Kidney capillary endothelial cell (primary cell): ENCODE results near the gene OR5K4.
"Not testable (repeated sequence)": the region's sequence is repeated elsewhere in the genome, so short reads cannot be mapped to it uniquely, and the experiment has no call there.

ENCODE experiments used
- DNase-seq: peaks from one replicate; pipeline ENCODE4 v3.0.0-alpha.2; 2018; ENCODE audit warnings: low spot score

OR5K4 gene

DNA sequence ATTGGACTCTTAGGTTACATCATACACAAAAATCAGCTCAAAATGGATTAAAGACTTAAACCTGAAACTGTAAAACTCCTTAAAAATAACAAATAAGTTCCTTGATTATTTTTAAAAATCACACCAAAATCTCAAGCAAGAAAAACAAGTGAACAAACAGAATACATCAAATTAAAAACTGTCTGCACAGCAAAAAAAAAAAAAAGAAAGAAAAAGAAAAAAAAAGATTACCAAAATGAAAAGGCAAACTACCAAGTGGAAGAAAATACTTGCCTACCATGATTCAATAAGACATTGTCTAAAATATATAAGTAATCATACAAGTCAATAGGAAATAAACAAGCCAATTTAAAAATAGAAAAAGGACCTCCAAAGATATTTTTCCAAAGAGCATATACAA, 17.5 kb downstream of the OR5K4 start:
- DNase-seq: no peak

DNA sequence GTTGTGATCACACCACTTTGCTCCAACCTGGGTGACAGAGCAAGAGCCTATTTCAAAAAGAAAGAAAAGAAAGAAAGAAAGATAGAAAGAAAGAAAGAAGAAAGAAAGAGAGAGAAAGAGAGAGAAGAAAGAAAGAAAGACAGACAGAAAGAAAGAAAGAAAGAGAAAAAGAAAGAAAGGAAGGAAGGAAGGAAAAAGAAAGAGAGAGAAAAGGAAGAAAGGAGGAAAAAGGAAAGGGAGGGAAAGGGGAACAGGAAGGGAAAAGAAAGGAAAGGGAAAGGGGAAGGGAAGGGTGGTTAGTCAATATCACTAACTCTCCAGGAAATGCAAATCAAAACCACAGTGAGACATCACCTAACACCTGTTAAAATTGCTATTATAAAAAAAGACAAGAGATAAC, 18.2 kb downstream of the OR5K4 start:
- DNase-seq: no peak

DNA sequence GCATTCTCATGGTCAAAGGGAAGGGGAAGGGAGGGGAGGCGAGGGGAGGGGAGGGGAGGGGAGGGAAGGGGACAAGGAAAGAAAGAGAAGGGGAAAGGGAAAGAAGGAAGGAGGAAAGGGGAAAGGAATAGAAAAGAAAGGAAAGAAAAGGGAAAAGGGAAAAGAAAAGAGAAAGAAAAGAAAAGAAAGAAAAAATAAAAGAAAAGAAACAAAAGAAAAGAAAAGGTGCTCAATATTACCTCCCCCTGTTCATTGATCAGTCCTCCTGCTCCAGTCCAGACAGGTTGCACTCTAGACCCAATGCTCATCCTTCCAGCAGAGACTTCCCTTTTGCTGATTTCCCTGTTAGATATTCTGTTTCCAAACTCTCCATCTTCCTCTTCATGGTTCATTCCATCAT, 18.8 kb downstream of the OR5K4 start:
- DNase-seq: no peak

DNA sequence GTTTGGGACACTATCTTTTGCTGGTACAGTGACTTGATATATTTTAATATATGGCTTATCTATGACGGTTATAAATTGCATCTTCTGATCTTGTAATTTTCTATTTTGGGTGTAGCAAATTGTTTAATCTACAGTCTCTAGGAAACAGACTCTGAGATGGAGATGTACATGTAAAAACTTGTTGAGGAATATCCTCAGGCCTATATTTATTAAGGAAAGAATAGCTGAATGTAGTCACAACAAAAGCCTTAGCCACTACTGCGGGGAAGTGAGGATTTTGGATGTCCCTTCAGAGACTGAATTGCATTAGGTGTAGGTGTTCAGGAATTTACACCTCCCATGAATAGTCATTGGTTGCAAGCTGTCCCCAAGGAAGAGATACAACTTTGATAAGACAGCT, 23.0 kb downstream of the OR5K4 start:
- DNase-seq: no peak

DNA sequence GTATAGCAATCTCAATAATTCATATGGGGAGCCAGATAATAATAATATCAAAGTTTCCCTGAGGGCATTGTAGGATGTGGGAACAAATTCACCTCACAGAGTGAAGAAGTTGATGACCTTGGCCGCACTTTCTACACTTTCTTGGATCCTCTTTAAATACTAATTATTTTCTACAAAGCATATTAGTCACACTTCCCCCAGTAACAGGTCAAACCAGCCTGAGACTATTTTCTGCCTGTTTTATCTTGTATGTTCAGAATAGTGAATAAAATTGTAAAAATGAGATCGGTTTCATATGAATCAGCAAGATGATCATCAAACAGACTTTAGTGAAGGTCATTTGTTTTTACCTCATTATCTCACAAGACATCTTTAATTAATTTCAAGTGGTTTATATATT, 34.5 kb downstream of the OR5K4 start:
- no peak for DNase-seq

DNA sequence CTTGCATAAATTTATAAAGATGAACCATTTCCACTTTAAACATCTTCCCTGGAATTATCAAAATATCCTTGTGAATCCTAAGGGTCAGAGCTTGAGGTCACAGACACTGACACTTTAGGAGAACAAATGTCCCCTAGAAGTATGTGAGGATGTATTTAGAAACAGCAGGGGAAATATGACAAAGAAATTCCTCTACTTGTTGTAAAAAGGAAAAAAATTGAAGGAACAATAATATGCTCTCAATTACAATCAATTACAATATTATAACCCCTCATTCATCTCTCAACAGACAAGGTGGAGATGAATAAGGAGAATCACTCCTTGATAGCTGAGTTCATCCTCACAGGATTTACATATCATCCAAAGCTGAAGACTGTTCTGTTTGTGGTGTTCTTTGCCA, 36.7 kb downstream of the OR5K4 start, which contains the start of gene OR5K3:
Gene OR5K3 (plus strand): TSS at position 301 of the 400 bp plus-strand sequence. CDS start 0 bp downstream, at position 301.
- DNase-seq: no peak

DNA sequence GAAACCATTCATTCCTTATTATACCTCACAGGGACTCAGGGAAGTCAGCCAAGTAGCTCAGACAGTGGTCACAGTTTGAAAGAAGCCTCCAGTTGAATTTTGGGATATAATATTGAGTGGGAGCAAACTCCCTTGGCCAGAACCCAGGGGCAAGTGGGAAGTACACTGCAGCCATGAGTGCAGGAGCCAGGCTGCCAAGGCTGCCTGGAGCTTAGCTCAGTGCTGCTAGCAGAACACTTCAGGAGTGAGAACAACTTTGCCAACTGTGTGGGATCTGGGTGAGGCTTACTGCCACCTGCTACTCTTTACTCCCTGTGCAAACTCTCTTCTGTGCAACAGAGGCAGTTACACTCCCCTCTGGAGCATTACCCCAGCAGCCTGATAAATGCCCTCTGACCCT, 41.4 kb downstream of the OR5K4 start:
- no peak for DNase-seq

DNA sequence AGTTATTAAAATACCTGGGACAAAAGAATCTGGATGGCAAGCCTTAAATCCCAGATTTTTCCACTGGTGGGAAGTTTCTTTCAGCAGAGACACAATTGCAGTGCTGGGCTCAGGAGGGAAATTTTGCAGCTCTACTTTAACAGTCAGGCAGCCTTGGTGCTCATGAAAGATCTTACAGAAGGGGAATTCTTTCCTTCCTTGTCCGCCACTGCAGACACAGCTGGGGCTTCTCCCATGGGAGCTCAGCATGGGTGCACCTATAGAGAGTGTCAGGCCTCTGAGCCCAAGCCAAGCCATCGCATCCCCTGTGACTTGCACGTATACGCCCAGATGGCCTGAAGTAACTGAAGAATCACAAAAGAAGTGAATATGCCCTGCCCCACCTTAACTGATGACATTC, 42.8 kb downstream of the OR5K4 start:
- not testable (repeated sequence) for DNase-seq

DNA sequence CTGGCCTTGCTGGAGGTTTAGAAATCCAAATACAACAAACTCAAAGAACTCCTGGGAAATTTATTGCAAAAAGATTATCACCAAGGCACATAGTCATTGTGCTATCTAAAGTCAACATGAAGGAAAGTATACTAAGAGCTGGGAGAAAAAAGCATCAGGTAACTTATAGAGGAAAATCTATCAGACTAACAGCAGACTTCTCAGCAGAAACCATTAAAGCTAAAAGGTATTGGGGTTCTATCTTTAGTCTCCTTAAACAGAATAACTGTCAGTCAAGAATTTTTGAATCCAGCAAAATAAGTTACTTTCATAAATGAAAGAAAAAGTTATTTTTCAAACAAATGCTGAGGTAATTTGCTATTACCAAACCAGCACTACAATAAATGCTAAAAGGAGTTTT, 44.9 kb downstream of the OR5K4 start:
- no peak for DNase-seq

DNA sequence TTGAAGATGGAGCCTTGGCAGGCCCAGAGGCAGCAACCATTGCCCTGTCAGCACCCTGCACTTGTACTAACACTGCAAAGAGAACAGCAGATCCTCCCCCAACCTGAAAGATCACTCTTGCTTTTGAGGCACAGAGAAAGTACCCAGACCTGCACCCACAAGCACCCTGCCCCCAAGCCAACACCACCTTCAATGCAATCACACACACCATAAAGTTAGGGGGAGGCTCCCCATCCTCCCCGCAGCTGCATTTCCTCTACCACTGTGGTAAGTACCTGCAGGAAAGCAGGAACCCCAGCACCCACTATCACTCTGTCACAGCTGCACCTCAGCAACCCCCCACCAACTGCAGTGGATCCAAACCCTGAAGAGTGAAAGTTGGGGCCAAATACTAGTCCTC, 48.9 kb downstream of the OR5K4 start:
- DNase-seq: no peak

DNA sequence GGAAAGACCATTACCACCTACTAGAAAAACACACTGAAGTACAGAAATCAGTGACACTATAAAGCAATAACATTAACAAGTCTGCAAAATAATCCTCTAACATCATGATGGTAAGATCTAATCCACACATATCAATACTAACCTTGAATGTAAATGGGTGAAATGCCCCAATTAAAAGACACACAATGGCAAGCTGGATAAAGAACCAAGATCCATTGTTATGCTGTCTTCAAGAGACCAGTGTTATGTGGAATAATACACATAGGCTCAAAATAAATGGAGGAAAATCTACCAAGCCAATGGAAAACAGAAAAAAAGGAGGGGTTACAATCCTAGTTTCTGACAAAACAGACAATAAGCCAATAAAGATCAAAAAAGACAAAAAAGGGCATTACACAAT, 50.4 kb downstream of the OR5K4 start:
- no peak for DNase-seq
